GM18520 (cell line): ENCODE data around the gene CAMK1D.

Source experiments
- ATAC-seq: cut with Tn5 transposase; IDR thresholded peaks from one replicate; pipeline ENCODE4 v1.9.1; 2021; ENCODE audit not compliant: unreplicated experiment

Gene CAMK1D

GRCh38 chr10:12397941-12398340 is 48.6 kb downstream of the CAMK1D start:
- no peak for ATAC-seq

GRCh38 chr10:12400266-12400931 is 51.1 kb downstream of the CAMK1D start:
- ATAC-seq, result no peak

- no peak for ATAC-seq
Measured at GRCh38 chr10:12401466-12401865, 52.1 kb downstream of the CAMK1D start.

- ATAC-seq, result no peak
Measured at GRCh38 chr10:12403119-12403518, 53.8 kb downstream of the CAMK1D start.

GRCh38 chr10:12405342-12406320 is 56.3 kb downstream of the CAMK1D start:
- no peak for ATAC-seq

- no peak for ATAC-seq
Measured at GRCh38 chr10:12406764-12407400, 57.5 kb downstream of the CAMK1D start.

GRCh38 chr10:12408472-12408871 is 59.1 kb downstream of the CAMK1D start:
- ATAC-seq, result no peak

GRCh38 chr10:12409161-12409560 is 59.8 kb downstream of the CAMK1D start:
- no peak for ATAC-seq

GRCh38 chr10:12409613-12410012 is 60.3 kb downstream of the CAMK1D start:
- no peak for ATAC-seq

- ATAC-seq, result no peak
Measured at GRCh38 chr10:12412666-12413368, 63.5 kb downstream of the CAMK1D start.

- ATAC-seq, result no peak
Measured at GRCh38 chr10:12413369-12413711, 64.0 kb downstream of the CAMK1D start.

GRCh38 chr10:12414278-12414989 is 65.1 kb downstream of the CAMK1D start:
- no peak for ATAC-seq

GRCh38 chr10:12416344-12417050 is 67.2 kb downstream of the CAMK1D start:
- ATAC-seq, result no peak

- ATAC-seq, result no peak
Measured at GRCh38 chr10:12417331-12417730, 68.0 kb downstream of the CAMK1D start.

GRCh38 chr10:12418000-12418399 is 68.7 kb downstream of the CAMK1D start:
- ATAC-seq, result no peak

GRCh38 chr10:12418725-12419261 is 69.4 kb downstream of the CAMK1D start:
- ATAC-seq, result no peak

- ATAC-seq, result no peak
Measured at GRCh38 chr10:12419262-12419847, 70.0 kb downstream of the CAMK1D start.

GRCh38 chr10:12420530-12421120 is 71.3 kb downstream of the CAMK1D start:
- ATAC-seq, result no peak

- ATAC-seq, result no peak
Measured at GRCh38 chr10:12422189-12422588, 72.8 kb downstream of the CAMK1D start.
